ENCODE measurements around the gene LTBP2. TPM values are rescaled to one million over a fixed set of nuclear protein-coding genes. Genes with fewer than 3 reads are reported as not detected.
A peak's percentile ranks its signal among the peaks of the same experiment; 100 is the strongest.

LTBP2 gene
- total RNA-seq = 26.5 TPM
- long read RNA-seq, partial matches to known transcripts = 41 of 46 reads
- long read RNA-seq, other reads (novel, unspliced or antisense) = 5 of 46 reads

GRCh38 chr14:74611650-74612349 lies at the start of gene LTBP2:
Gene LTBP2 (minus strand): TSS chr14:74612237. CDS start chr14:74611944, 293 bp downstream.
- no peak for TF ChIP-seq CTCF (IDR thresholded peaks at IDR 0.05; ENCODE audit: borderline replicate concordance)
- peak within 1 kb of the TSS; percentile 75 for H3K27ac ChIP-seq (replicated peaks)
- H3K27me3 ChIP-seq (ENCODE audit: low read depth) = peaks cover 37% of the 10 kb centered on the region
- intact Hi-C loops (cut with micrococcal nuclease) = no loop called here
- H3K9me3 ChIP-seq (replicated peaks) = no peaks in the 10 kb centered on the region
- no peaks in the 10 kb centered on the region for H3K36me3 ChIP-seq
- no peak for DNase-seq
- H3K4me3 ChIP-seq = peak within 1 kb of the TSS; percentile 83
- peaks cover 27% of the 10 kb centered on the region for H3K4me1 ChIP-seq

- peaks cover 43% of the 10 kb centered on the region for H3K4me1 ChIP-seq
- TF ChIP-seq CTCF (IDR thresholded peaks at IDR 0.05; ENCODE audit: borderline replicate concordance) = no peak
- intact Hi-C loops (cut with micrococcal nuclease) = no loop called here
- no peaks in the 10 kb centered on the region for H3K9me3 ChIP-seq (replicated peaks)
- peak overlapping the region; percentile 81 for H3K27ac ChIP-seq (replicated peaks)
- H3K36me3 ChIP-seq = peaks cover 59% of the 10 kb centered on the region
- DNase-seq = no peak
- no peak overlapping the region for H3K4me3 ChIP-seq
- H3K27me3 ChIP-seq (ENCODE audit: low read depth) = no peaks in the 10 kb centered on the region
Observed at GRCh38 chr14:74660863-74661262, 48.8 kb upstream of the LTBP2 start.

GRCh38 chr14:74660167-74660566 lies 48.1 kb upstream of the LTBP2 start:
- peaks cover 54% of the 10 kb centered on the region for H3K36me3 ChIP-seq

GRCh38 chr14:74658535-74659131 lies 46.6 kb upstream of the LTBP2 start:
- Histone ChIP-seq H3K27me3 (ENCODE audit: low read depth) (no peaks in the 10 kb centered on the region), H3K4me1 (peaks cover 31% of the 10 kb centered on the region), H3K36me3 (peaks cover 45% of the 10 kb centered on the region), H3K9me3 (replicated peaks) (no peaks in the 10 kb centered on the region), H3K27ac (replicated peaks) (no peak overlapping the region), H3K4me3 (no peak overlapping the region)
- no peak for DNase-seq
- intact Hi-C loops (cut with micrococcal nuclease) = no loop called here
- TF ChIP-seq CTCF (IDR thresholded peaks at IDR 0.05; ENCODE audit: borderline replicate concordance) = no peak

More at GRCh38 chr14:74660167-74660566, 48.1 kb upstream of the LTBP2 start:
- peaks cover 43% of the 10 kb centered on the region for H3K4me1 ChIP-seq
- intact Hi-C loops (cut with micrococcal nuclease) = no loop called here
- no peaks in the 10 kb centered on the region for H3K27me3 ChIP-seq (ENCODE audit: low read depth)
- no peak for TF ChIP-seq CTCF (IDR thresholded peaks at IDR 0.05; ENCODE audit: borderline replicate concordance)
- no peak overlapping the region for H3K4me3 ChIP-seq
- peak overlapping the region; percentile 9 for H3K27ac ChIP-seq (replicated peaks)
- no peak for DNase-seq
- H3K9me3 ChIP-seq (replicated peaks) = no peaks in the 10 kb centered on the region

- no peak for DNase-seq
- no peaks in the 10 kb centered on the region for H3K9me3 ChIP-seq (replicated peaks)
- peaks cover 36% of the 10 kb centered on the region for H3K36me3 ChIP-seq
- no peaks in the 10 kb centered on the region for H3K27me3 ChIP-seq (ENCODE audit: low read depth)
- peaks cover 14% of the 10 kb centered on the region for H3K4me1 ChIP-seq
- H3K27ac ChIP-seq (replicated peaks) = no peak overlapping the region
- H3K4me3 ChIP-seq = no peak overlapping the region
- TF ChIP-seq CTCF (IDR thresholded peaks at IDR 0.05; ENCODE audit: borderline replicate concordance) = no peak
- intact Hi-C loops (cut with micrococcal nuclease) = no loop called here
Observed at GRCh38 chr14:74656964-74657363, 44.9 kb upstream of the LTBP2 start.

Measured in left ventricle myocardium inferior (tissue), 1 donor.